Neutrophil (primary cell): ENCODE results near the gene ARMC9.

Source experiments
- H3K27ac ChIP-seq: fragments of 200-600 bp; sonication (generic); 2 replicates; pipeline ENCODE4 v1.5.1; 2016; ENCODE audit warnings: mild to moderate bottlenecking, moderate library complexity
- H3K27me3 ChIP-seq: fragments of 200-600 bp; sonication (generic); 2 replicates; pipeline ENCODE4 v1.6.0; 2016; ENCODE audit warnings: mild to moderate bottlenecking
- H3K36me3 ChIP-seq: fragments of 200-600 bp; sonication (generic); 2 replicates; pipeline ENCODE4 v1.5.1; 2017
- H3K4me1 ChIP-seq, 2 experiments: fragments of 200-600 bp in 1 of 2; sonication (generic) in 1 of 2; 1 replicate in 1 of 2; 2 replicates in 1 of 2; pipeline versions ENCODE4 v1.5.1 to v1.6.1; 2013 to 2016; ENCODE audit warnings: low read depth in 1 of 2, low read length in 1 of 2, mild to moderate bottlenecking in 1 of 2, moderate library complexity in 1 of 2; ENCODE audit not compliant: control insufficient read depth in 1 of 2, insufficient read depth in 1 of 2
- H3K4me3 ChIP-seq, 2 experiments: fragments of 200-600 bp in 1 of 2; sonication (generic) in 1 of 2; 1 replicate in 1 of 2; 2 replicates in 1 of 2; pipeline ENCODE4 v1.5.1; 2013 to 2016; ENCODE audit warnings: low read depth in 1 of 2, low read length in 1 of 2, mild to moderate bottlenecking in 1 of 2, moderate library complexity in 1 of 2
- H3K9me3 ChIP-seq: fragments of 200-600 bp; sonication (generic); 2 replicates; pipeline ENCODE4 v1.5.1; 2016
- CTCF ChIP-seq: fragments of 200-600 bp; sonication (generic); IDR thresholded peaks from 2 replicates; pipeline ENCODE4 v1.5.1; 2016; ENCODE audit warnings: antibody characterized with exemption

Gene ARMC9

DNA sequence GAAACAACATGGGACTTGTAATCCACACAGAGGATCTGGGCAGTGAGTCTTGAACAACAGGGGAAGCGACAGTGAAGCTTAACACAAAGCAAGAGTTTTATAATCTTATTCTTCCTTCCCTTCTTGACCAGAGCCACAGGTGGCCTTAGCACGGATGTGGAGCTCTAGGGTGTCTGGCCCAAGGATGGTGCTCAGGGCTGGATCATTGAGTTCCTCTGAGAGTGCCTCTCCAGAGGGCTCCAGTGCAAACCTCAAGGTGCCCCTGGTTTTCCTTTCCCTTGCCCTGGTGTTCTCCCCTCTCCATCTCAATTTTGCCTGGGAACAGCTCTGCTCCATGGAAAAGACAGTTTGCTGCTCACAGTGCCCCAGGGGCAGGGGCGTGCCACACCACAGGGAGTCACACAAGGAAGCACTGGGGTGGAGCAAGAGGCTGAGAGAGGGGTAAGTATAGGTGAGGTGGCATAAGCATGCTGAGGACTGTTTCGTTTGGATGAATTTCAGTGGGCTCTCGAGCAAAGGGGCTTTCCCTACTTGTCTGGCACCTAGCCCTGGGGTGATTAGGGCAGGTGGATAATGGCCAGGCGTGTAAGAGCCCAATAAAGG is 108.5 kb downstream of the ARMC9 start:
- no peak for TF ChIP-seq CTCF
- no peak overlapping the region for H3K27ac ChIP-seq

DNA sequence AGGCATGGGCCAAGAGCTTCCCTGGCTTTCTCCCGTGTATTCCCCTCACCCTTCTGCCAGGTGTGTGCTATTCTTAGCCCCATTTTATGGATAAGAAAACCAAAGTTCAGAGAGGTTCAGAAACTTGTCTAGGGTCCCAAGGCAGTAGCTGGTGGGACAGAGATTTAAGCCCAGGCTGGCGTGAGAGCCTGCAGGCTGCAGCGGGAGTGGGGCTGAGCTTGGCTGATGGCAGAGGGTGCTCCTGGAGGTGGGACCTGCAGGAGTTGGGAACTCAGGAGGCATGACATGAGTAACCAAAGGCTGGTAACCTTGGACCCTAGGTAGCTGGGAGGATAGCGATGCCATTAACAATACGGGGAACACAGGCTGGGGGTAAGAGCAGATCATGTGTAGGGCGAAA is 109.8 kb downstream of the ARMC9 start:
- H3K4me3 ChIP-seq: no peak overlapping the region
- H3K4me1 ChIP-seq: no peaks in the 10 kb centered on the region
- H3K27ac ChIP-seq: no peak overlapping the region
- no peak for TF ChIP-seq CTCF
- H3K36me3 ChIP-seq: no peaks in the 10 kb centered on the region
- no peaks in the 10 kb centered on the region for H3K27me3 ChIP-seq
- H3K9me3 ChIP-seq: no peaks in the 10 kb centered on the region

More for the DNA sequence above, 108.5 kb downstream of the ARMC9 start:
- no peaks in the 10 kb centered on the region for H3K27me3 ChIP-seq
- no peaks in the 10 kb centered on the region for H3K4me1 ChIP-seq
- H3K9me3 ChIP-seq: no peaks in the 10 kb centered on the region
- H3K4me3 ChIP-seq: no peak overlapping the region
- H3K36me3 ChIP-seq: no peaks in the 10 kb centered on the region

DNA sequence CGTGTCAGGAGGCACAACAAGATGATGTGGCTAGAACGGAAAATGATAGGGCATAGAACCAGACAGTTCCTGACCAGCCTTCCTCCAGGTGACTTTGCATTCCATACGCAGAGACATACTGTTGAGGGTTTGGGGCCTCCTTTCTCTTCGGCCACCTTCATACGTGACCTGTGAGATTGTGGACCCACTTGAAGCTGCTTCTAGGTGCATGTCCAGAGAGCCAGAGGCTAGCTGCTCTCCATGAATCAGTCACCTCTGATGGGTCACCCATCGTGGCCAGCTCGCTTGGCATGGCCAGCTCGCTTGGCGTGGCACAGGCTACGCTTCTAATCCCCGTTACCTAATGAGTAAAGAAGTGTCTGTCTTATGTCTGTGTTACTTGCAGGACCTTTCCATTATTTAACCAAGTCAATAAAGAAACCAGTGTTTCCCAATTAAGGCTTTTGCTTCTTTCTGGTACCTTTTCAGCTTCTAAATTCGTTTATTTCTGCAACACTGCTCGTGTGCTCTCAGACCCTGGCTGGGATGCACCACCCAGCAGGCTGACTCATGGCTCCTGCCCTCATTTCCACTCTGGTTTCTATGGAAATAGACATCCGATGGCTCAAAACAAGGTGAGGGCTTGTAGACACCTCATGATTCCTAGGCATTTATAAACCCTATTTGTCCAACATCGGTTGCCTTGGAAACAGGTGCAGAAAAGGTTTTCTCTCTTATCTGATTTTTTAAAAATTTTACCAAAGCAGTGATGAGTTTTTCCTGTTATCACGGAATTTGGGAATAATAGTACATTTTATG is 110.4 kb downstream of the ARMC9 start:
- TF ChIP-seq CTCF: no peak
- H3K4me3 ChIP-seq: no peak overlapping the region
- H3K36me3 ChIP-seq: no peaks in the 10 kb centered on the region

DNA sequence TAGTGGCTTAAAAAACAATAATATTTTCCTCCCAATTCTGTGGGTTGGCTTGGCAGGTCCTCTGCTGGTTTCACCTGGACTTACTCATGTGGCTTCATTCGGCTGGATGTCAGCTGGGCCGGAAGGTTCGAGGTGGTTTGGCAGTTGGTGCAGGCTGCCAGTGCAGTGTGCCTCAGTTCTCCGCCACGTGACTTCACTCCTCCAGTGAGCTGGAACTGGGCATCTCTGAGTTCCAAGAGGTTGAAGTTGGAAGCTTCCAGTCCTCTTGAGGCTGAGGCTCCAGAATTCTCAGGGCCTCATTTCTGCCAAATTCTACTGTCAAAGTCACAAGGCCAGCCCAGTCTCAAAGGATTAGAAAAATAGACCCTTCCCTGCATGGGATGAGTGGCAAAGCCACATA is 113.6 kb downstream of the ARMC9 start:
- Histone ChIP-seq H3K27ac (no peak overlapping the region), H3K27me3 (no peaks in the 10 kb centered on the region), H3K4me1 (no peaks in the 10 kb centered on the region), H3K36me3 (no peaks in the 10 kb centered on the region), H3K9me3 (no peaks in the 10 kb centered on the region), H3K4me3 (no peak overlapping the region)
- no peak for TF ChIP-seq CTCF

More for the DNA sequence above, 110.4 kb downstream of the ARMC9 start:
- no peak overlapping the region for H3K27ac ChIP-seq
- H3K4me1 ChIP-seq: no peaks in the 10 kb centered on the region
- no peaks in the 10 kb centered on the region for H3K27me3 ChIP-seq
- H3K9me3 ChIP-seq: no peaks in the 10 kb centered on the region

- H3K4me1 ChIP-seq: peaks cover under 1 to 3% of the 10 kb centered on the region in 2 experiments
- TF ChIP-seq CTCF: no peak
- H3K27ac ChIP-seq: no peak overlapping the region
- H3K36me3 ChIP-seq: no peaks in the 10 kb centered on the region
- no peak overlapping the region for H3K4me3 ChIP-seq
- H3K9me3 ChIP-seq: no peaks in the 10 kb centered on the region
- no peaks in the 10 kb centered on the region for H3K27me3 ChIP-seq
These were observed 117.5 kb downstream of the ARMC9 start for GRCh38 chr2:231315896-231316295.
